Mesendoderm (in vitro differentiated cells): ENCODE measurements around the gene ITGA2B.
"Not testable (repeated sequence)": the region's sequence is repeated elsewhere in the genome, so short reads cannot be mapped to it uniquely, and the experiment has no call there.

ENCODE experiments used
- DNase-seq: peaks from one replicate; pipeline ENCODE4 v3.0.0; 2013
- H2AK5ac ChIP-seq: 2 replicates; pipeline ENCODE4 v1.6.1; 2013; ENCODE audit warnings: low read length, inconsistent platforms
- H2BK120ac ChIP-seq: 2 replicates; pipeline ENCODE4 v1.6.1; 2013; ENCODE audit warnings: low read depth, mild to moderate bottlenecking, low read length, moderate library complexity, mixed read lengths
- H2BK15ac ChIP-seq: replicated peaks from 2 replicates; pipeline ENCODE4 v1.6.1; 2013; ENCODE audit warnings: low read depth, mild to moderate bottlenecking, moderate library complexity
- H2BK5ac ChIP-seq: 2 replicates; pipeline ENCODE4 v1.6.1; 2013; ENCODE audit warnings: low read length, inconsistent platforms
- H3K18ac ChIP-seq: 2 replicates; pipeline ENCODE4 v1.6.1; 2013; ENCODE audit warnings: mild to moderate bottlenecking, low read length, mixed read lengths
- H3K23ac ChIP-seq: one replicate; pipeline ENCODE4 v1.6.1; 2013; ENCODE audit warnings: low read length
- H3K27ac ChIP-seq: 2 replicates; pipeline ENCODE4 v1.5.1; 2013; ENCODE audit warnings: low read depth, mild to moderate bottlenecking, inconsistent platforms, low read length, moderate library complexity
- H3K27me3 ChIP-seq: 2 replicates; pipeline ENCODE4 v1.6.1; 2013; ENCODE audit warnings: low read length, control low read depth, mild to moderate bottlenecking, inconsistent platforms; ENCODE audit not compliant: insufficient read depth, poor library complexity
- H3K36me3 ChIP-seq: 2 replicates; pipeline ENCODE4 v1.6.1; 2013; ENCODE audit warnings: low read length, inconsistent platforms; ENCODE audit not compliant: control insufficient read depth, insufficient read depth
- H3K4ac ChIP-seq: one replicate; pipeline ENCODE4 v1.6.1; 2013; ENCODE audit warnings: low read depth, mild to moderate bottlenecking, low read length, moderate library complexity
- H3K4me1 ChIP-seq: 2 replicates; pipeline ENCODE4 v1.6.1; 2013; ENCODE audit warnings: low read depth, low read length, inconsistent platforms; ENCODE audit not compliant: control insufficient read depth
- H3K4me2 ChIP-seq: 2 replicates; pipeline ENCODE4 v1.6.1; 2013; ENCODE audit warnings: low read length
- H3K4me3 ChIP-seq: 2 replicates; pipeline ENCODE4 v1.5.1; 2013; ENCODE audit warnings: mild to moderate bottlenecking, low read length
- H3K56ac ChIP-seq: one replicate; pipeline ENCODE4 v1.6.1; 2013; ENCODE audit warnings: low read length
- H3K79me1 ChIP-seq: 2 replicates; pipeline ENCODE4 v1.6.1; 2013; ENCODE audit warnings: low read length, inconsistent platforms
- H3K79me2 ChIP-seq: 2 replicates; pipeline ENCODE4 v1.6.1; 2013; ENCODE audit warnings: mild to moderate bottlenecking, low read length; ENCODE audit not compliant: control insufficient read depth, insufficient read depth
- H3K9ac ChIP-seq: 2 replicates; pipeline ENCODE4 v1.6.1; 2013; ENCODE audit warnings: low read length, inconsistent platforms
- H4K5ac ChIP-seq: one replicate; pipeline ENCODE4 v1.6.1; 2013; ENCODE audit warnings: low read length
- H4K8ac ChIP-seq: one replicate; pipeline ENCODE4 v1.6.1; 2013; ENCODE audit warnings: low read depth, mild to moderate bottlenecking, control low read depth, low read length, moderate library complexity
- WGBS: extraction: QIAGEN DNeasy Blood & Tissue Kit; methylation state at CpG from one replicate; pipeline ENCODE4 v1.1.7; 2013; ENCODE audit warnings: low lambda C conversion rate, missing lambda C conversion rate; ENCODE audit not compliant: insufficient coverage; ENCODE audit errors: extremely low coverage; 5-methylcytosine and 5-hydroxymethylcytosine counted together

ITGA2B gene

GRCh38 chr17:44331249-44331760 lies 58.1 kb downstream of the ITGA2B start:
- H2AK5ac ChIP-seq = no peak overlapping the region
- no peak overlapping the region for H3K4me2 ChIP-seq
- H3K56ac ChIP-seq = no peak overlapping the region
- H3K23ac ChIP-seq = no peak overlapping the region
- H4K8ac ChIP-seq = no peak overlapping the region
- H3K4me1 ChIP-seq = no peaks in the 10 kb centered on the region
- no peak overlapping the region for H3K9ac ChIP-seq
- no peaks in the 10 kb centered on the region for H3K79me2 ChIP-seq
- no peaks in the 10 kb centered on the region for H3K36me3 ChIP-seq
- no peaks in the 10 kb centered on the region for H3K27me3 ChIP-seq
- H2BK15ac ChIP-seq = no peak overlapping the region
- H2BK5ac ChIP-seq = no peak overlapping the region
- H3K4me3 ChIP-seq = no peak overlapping the region
- no peak overlapping the region for H3K18ac ChIP-seq
- no CpG with 5 or more reads among the region's 7 CpGs for WGBS
- no peak overlapping the region for H3K27ac ChIP-seq
- H4K5ac ChIP-seq = no peak overlapping the region
- H3K4ac ChIP-seq = no peak overlapping the region
- H2BK120ac ChIP-seq = no peak overlapping the region
- DNase-seq = peak; percentile 84
- H3K79me1 ChIP-seq = no peaks in the 10 kb centered on the region

GRCh38 chr17:44330263-44330662 lies 59.2 kb downstream of the ITGA2B start:
- H3K79me1 ChIP-seq, H2BK120ac ChIP-seq, DNase-seq, H4K5ac ChIP-seq, H2BK5ac ChIP-seq, H3K27me3 ChIP-seq, H3K4me2 ChIP-seq, H3K18ac ChIP-seq, H3K4me3 ChIP-seq, H4K8ac ChIP-seq, H2AK5ac ChIP-seq, H3K56ac ChIP-seq, H3K4me1 ChIP-seq, H3K23ac ChIP-seq, H3K79me2 ChIP-seq, H2BK15ac ChIP-seq, H3K27ac ChIP-seq, H3K4ac ChIP-seq, H3K36me3 ChIP-seq, H3K9ac ChIP-seq: not testable (repeated sequence)
- WGBS = no CpG with 5 or more reads among the region's 5 CpGs

- WGBS = no CpG with 5 or more reads among the region's 7 CpGs
- not testable (repeated sequence) for H3K4me3 ChIP-seq, H3K36me3 ChIP-seq, H3K79me1 ChIP-seq, DNase-seq, H3K79me2 ChIP-seq, H3K4ac ChIP-seq, H3K23ac ChIP-seq, H2BK120ac ChIP-seq, H3K27ac ChIP-seq, H3K9ac ChIP-seq, H2BK5ac ChIP-seq, H2BK15ac ChIP-seq, H3K56ac ChIP-seq, H4K5ac ChIP-seq, H3K27me3 ChIP-seq, H4K8ac ChIP-seq, H2AK5ac ChIP-seq, H3K4me2 ChIP-seq, H3K18ac ChIP-seq, H3K4me1 ChIP-seq
Measured at GRCh38 chr17:44329516-44329915, 59.9 kb downstream of the ITGA2B start.

- no peaks in the 10 kb centered on the region for H3K27me3 ChIP-seq
- no peak overlapping the region for H3K9ac ChIP-seq
- H3K27ac ChIP-seq = no peak overlapping the region
- no peak overlapping the region for H2BK15ac ChIP-seq
- no peak overlapping the region for H2BK120ac ChIP-seq
- no peaks in the 10 kb centered on the region for H3K36me3 ChIP-seq
- H3K23ac ChIP-seq = no peak overlapping the region
- no peak overlapping the region for H2BK5ac ChIP-seq
- H3K18ac ChIP-seq = no peak overlapping the region
- H3K4me2 ChIP-seq = no peak overlapping the region
- WGBS = no CpG with 5 or more reads among the region's 7 CpGs
- H3K56ac ChIP-seq = no peak overlapping the region
- H4K8ac ChIP-seq = no peak overlapping the region
- H3K79me1 ChIP-seq = peaks cover 6% of the 10 kb centered on the region
- H3K4ac ChIP-seq = no peak overlapping the region
- DNase-seq = no peak
- H2AK5ac ChIP-seq = peak overlapping the region; percentile 48
- peaks cover 2% of the 10 kb centered on the region for H3K4me1 ChIP-seq
- peaks cover 11% of the 10 kb centered on the region for H3K79me2 ChIP-seq
- no peak overlapping the region for H4K5ac ChIP-seq
- H3K4me3 ChIP-seq = no peak overlapping the region
Measured at GRCh38 chr17:44327715-44328449, 61.6 kb downstream of the ITGA2B start.

- Histone ChIP-seq H3K4me1 (peaks cover 2% of the 10 kb centered on the region), H3K23ac (no peak overlapping the region), H3K4ac (no peak overlapping the region), H3K27me3 (no peaks in the 10 kb centered on the region), H2BK5ac (no peak overlapping the region), H3K4me2 (no peak overlapping the region), H3K79me2 (peaks cover 11% of the 10 kb centered on the region), H3K79me1 (peaks cover 7% of the 10 kb centered on the region), H3K27ac (no peak overlapping the region), H3K36me3 (no peaks in the 10 kb centered on the region), H2BK120ac (no peak overlapping the region), H4K8ac (no peak overlapping the region), H2BK15ac (no peak overlapping the region), H3K9ac (no peak overlapping the region), H3K56ac (peak overlapping the region; percentile 56), H3K4me3 (no peak overlapping the region), H4K5ac (no peak overlapping the region), H2AK5ac (no peak overlapping the region), H3K18ac (no peak overlapping the region)
- peak; percentile 99 for DNase-seq
- WGBS = no CpG with 5 or more reads among the region's 31 CpGs
Measured at GRCh38 chr17:44326861-44327444, 62.5 kb downstream of the ITGA2B start.
